GM12874 (cell line): Measurements from ENCODE around the gene FAM117A.

Experiments
- CTCF ChIP-seq: IDR thresholded peaks from 2 replicates; pipeline ENCODE4 v1.5.1; 2011; ENCODE audit warnings: low read depth, mild to moderate bottlenecking, control low read depth, low read length, moderate library complexity; ENCODE audit not compliant: insufficient read depth

The FAM117A gene

GRCh38 chr17:49676276-49676868 is 87.6 kb downstream of the FAM117A start:
- no peak for TF ChIP-seq CTCF

- no peak for TF ChIP-seq CTCF
Observed at GRCh38 chr17:49674507-49674906, 89.4 kb downstream of the FAM117A start.

GRCh38 chr17:49670641-49671040 is 93.3 kb downstream of the FAM117A start:
- no peak for TF ChIP-seq CTCF

GRCh38 chr17:49670002-49670401 is 93.9 kb downstream of the FAM117A start:
- no peak for TF ChIP-seq CTCF

GRCh38 chr17:49667854-49668253 is 96.1 kb downstream of the FAM117A start:
- no peak for TF ChIP-seq CTCF

GRCh38 chr17:49664706-49665211 is 99.2 kb downstream of the FAM117A start:
- no peak for TF ChIP-seq CTCF
